ENCODE results near the gene HBEGF. TPM values are rescaled to one million over a fixed set of nuclear protein-coding genes. Genes with fewer than 3 reads are reported as not detected.

The HBEGF gene, protein sequence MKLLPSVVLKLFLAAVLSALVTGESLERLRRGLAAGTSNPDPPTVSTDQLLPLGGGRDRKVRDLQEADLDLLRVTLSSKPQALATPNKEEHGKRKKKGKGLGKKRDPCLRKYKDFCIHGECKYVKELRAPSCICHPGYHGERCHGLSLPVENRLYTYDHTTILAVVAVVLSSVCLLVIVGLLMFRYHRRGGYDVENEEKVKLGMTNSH
- 2.4 and 2.5 TPM in 2 replicates for total RNA-seq (2021)
- long read RNA-seq, transcript HBEGF-201 (6 exons, 2,386 nt): major isoform, 11 of 12 reads
- long read RNA-seq, partial matches to known transcripts: 0 of 12 reads
- long read RNA-seq, other reads (novel, unspliced or antisense): 0 of 12 reads

- no peak within 1 kb of the TSS for H3K4ac ChIP-seq (ENCODE audit: low read depth, low read length)
- H2BK120ac ChIP-seq (ENCODE audit: low read depth, low read length, poor library complexity, severe bottlenecking): no peak within 1 kb of the TSS
- no peaks in the 10 kb centered on the region for H3K9me3 ChIP-seq (ENCODE audit: control insufficient read depth, low read depth, low read length)
- Mint-ChIP-seq H3K27ac (peak within 1 kb of the TSS in 1 of 3 experiments; percentile 38; a peak in 1 of 7 replicates), H3K27me3 (ENCODE audit: low read depth) (peaks cover 22% of the 10 kb centered on the region), H3K9me3 (no peaks in the 10 kb centered on the region), H3K4me1 (peaks cover 19 to 27% of the 10 kb centered on the region in 2 experiments), H3K4me3 (peak within 1 kb of the TSS; percentile 77 to 86), H3K36me3 (ENCODE audit: insufficient read depth in 1 of 3, low read depth in 3 of 3) (peaks cover 0 to 4% (median 0%) of the 10 kb centered on the region in 3 experiments; a peak in 2 of 7 replicates)
- peak; percentile 94 for DNase-seq
- no CpG with 5 or more reads among the region's 72 CpGs for WGBS (ENCODE audit: extremely low coverage, insufficient read length, low lambda C conversion rate)
- H3K56ac ChIP-seq (ENCODE audit: insufficient read length, low read depth, low read length): no peak within 1 kb of the TSS
- H3K79me2 ChIP-seq (ENCODE audit: insufficient read depth, low read length): no peaks in the 10 kb centered on the region
- H3T11ph ChIP-seq (ENCODE audit: low read length): no peak within 1 kb of the TSS
- peaks cover 11% of the 10 kb centered on the region for H3K23me2 ChIP-seq (ENCODE audit: insufficient read length, low read depth, low read length, poor library complexity, severe bottlenecking)
- H4K20me1 ChIP-seq (ENCODE audit: control insufficient read depth, insufficient read depth, insufficient read length): no peaks in the 10 kb centered on the region
- H3K18ac ChIP-seq (ENCODE audit: insufficient read length, low read depth, low read length): peak within 1 kb of the TSS; percentile 15
- peak within 1 kb of the TSS; percentile 55 for H3K4me2 ChIP-seq (ENCODE audit: insufficient read depth, insufficient read length, low read length)
- no peak within 1 kb of the TSS for H2BK20ac ChIP-seq (ENCODE audit: low read depth, low read length, poor library complexity, severe bottlenecking)
- peak; percentile 68 for TF ChIP-seq CTCF (conservative IDR thresholded peaks at IDR 0.05)
- peaks cover 3% of the 10 kb centered on the region; the same call in 1 of the 2 replicates for H3K27me3 ChIP-seq (ENCODE audit: insufficient read depth, low read length)
- no peak within 1 kb of the TSS for H3K23ac ChIP-seq (ENCODE audit: insufficient read length, low read depth, low read length)
- H2AFZ ChIP-seq (ENCODE audit: low read length): peak within 1 kb of the TSS; percentile 16
- H4K5ac ChIP-seq (ENCODE audit: insufficient read length, low read depth, low read length): no peak within 1 kb of the TSS
- no peak within 1 kb of the TSS for H2BK5ac ChIP-seq (ENCODE audit: insufficient read length, low read length)
- H3K27ac ChIP-seq (ENCODE audit: insufficient read length, low read depth, low read length): no peak within 1 kb of the TSS
- no peak within 1 kb of the TSS for H2AK5ac ChIP-seq (ENCODE audit: insufficient read length, low read length)
- H3K4me1 ChIP-seq (ENCODE audit: insufficient read depth, low read length): no peaks in the 10 kb centered on the region; the same call in 1 of the 2 replicates
- H4K91ac ChIP-seq (ENCODE audit: insufficient read length, low read depth, low read length): no peak within 1 kb of the TSS
- no peaks in the 10 kb centered on the region for H3K79me1 ChIP-seq (ENCODE audit: insufficient read depth, low read depth, low read length, poor library complexity, severe bottlenecking)
- H3K14ac ChIP-seq (ENCODE audit: insufficient read depth, low read length): peak within 1 kb of the TSS; percentile 42; the same call in 1 of the 2 replicates
- H3K9ac ChIP-seq (ENCODE audit: extremely low read depth, insufficient read length, low read length): peak within 1 kb of the TSS; percentile 9
- no peak within 1 kb of the TSS for H2BK15ac ChIP-seq (ENCODE audit: low read depth, low read length)
- H2BK12ac ChIP-seq (ENCODE audit: insufficient read length, low read depth, low read length): no peak within 1 kb of the TSS
- no peak within 1 kb of the TSS for H4K8ac ChIP-seq (replicated peaks; ENCODE audit: insufficient read length, low read depth, low read length)
Measured at GRCh38 chr5:140346348-140347221, at the start of gene HBEGF. HBEGF (minus strand) TSS chr5:140346603; CDS start chr5:140346328, 275 bp downstream.

Data from H9 (cell line).